GM19043 (cell line): ENCODE measurements around the gene RGP1.

Experiments
- ATAC-seq: cut with Tn5 transposase; IDR thresholded peaks from one replicate; pipeline ENCODE4 v1.9.1; 2021; ENCODE audit warnings: low read depth; ENCODE audit not compliant: unreplicated experiment

RGP1 gene

DNA sequence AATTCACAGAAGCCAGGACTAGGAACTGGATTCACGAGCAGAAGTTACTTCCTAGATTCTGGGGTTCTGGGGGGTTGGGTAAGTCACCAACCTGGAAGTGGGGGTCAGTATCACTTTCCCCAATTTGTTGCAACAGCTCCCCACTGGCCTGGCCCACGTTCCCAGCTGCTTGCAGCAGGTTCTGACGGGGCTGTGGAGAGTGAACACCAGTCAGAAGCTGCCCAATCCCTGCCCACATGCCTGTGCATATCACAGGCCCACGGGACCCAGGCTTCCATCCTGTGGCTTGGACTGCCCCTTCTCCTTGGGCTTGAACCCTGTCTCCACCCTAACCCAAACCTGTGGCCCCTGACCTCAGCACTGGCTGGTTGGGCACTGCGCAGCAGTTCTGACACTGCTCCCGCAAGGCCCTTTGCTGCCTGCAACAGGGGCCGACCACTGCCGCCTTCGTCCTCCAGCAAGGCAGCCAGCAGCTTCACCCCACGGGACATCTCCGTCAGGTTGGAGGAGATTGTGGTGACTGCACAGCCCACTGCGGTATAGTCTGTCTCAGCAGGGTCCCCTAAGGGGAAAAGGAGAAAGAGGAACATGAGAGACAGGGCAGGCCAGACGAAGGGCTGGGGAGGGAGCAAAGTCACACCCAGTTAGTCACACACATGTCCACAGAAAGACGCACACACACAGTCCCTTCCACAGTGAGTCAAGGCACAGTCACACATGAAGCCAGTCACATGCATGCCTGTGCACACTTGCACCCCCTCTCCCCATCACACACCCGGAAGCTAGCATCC, 30.2 kb upstream of the RGP1 start:
- no peak for ATAC-seq

DNA sequence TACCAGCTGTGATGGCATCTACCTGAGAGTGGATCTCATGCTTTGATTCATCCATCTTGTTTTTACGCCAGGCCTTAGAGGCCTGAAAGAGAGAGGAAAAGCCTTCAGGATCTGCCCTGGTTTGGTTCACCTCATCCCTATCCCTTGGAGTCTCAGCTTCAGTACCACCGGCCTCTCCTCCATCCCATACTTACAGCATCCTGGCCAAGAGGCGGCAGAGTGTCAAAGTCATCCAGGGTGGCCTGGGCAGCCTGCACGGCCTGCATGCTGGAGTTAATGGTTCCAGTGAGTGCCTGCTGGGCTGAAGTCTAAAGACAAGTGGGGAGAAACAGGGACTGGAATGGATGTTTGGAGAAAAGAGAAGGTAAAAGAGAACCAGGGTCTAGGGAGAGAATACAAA, 29.5 kb upstream of the RGP1 start:
- no peak for ATAC-seq

DNA sequence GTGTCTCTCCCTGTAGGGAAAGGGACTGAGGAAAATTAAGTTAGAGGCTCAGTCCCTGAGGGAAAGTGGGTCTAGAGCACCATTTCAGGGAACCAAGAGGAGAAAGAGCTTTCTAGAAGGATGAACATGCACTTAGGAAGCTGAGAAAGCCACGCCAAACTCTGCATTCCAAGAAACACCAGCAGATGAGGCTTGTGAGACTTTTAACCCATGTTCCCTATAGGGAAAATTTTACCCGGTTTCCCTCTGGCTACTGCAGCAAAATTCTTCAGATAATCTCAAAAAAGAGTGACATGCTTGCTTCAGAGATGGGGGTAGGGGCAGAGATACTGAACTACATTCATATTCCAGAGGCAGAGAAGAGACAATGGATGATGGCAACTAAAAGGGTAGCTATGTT, 25.7 kb upstream of the RGP1 start:
- no peak for ATAC-seq

DNA sequence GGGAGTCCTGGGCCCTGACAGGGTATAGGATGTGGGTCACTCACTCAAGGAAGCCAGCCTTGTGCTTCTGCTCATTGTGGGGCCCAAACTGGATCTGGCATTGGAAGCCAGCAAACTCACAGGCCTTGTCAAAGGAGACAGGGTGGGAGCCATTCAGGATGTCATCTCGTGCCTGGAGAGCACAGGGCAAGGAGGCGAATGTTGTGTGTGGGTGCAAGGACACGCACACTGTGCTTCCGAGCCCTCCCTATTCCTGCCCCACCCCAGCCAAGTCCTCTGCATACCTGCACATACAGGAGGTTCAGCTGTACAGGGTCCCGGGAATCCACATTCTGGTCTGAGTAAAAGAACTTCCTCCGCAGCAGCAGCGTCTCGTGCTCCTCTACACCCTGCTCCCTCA, 25.2 kb upstream of the RGP1 start:
- no peak for ATAC-seq

DNA sequence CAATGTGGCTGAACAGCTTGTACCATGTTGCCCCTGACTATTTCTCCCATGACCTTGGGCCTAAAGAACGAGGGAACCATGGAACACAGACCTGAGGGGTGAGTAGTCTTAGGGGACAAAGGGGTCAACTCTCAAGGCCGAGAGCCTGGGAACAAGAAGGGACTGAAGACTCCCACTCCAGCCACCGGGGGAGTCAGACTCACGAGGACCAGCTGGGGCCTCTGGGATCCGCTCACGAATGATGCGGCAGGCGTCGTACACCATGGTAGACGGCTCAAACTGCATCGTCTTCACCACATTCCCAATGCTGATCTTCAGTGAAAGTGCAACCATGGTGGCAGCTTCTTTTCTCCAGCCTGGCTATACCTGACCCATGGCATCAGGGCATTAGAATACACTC, 23.7 kb upstream of the RGP1 start:
- no peak for ATAC-seq

DNA sequence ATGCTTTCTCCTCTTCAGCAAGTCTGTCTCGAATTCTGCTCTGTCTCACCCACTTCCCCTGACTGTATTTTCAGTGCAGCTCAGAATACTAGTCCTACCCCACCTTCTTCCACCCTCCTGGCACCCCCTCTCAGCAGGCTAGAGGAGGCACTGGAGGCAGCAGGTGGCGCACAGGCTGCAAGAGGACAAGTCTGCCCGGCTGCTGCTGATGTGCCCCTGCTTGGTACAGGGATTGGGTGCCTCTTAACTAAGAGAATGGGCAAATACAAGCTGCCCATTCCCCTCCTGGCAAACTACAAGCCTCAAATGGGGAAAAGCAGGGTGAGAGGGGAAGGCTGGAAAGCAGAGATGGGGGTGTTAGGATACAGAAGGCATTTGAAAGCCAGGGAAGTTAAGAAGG, 22.2 kb upstream of the RGP1 start:
- ATAC-seq, result no peak

DNA sequence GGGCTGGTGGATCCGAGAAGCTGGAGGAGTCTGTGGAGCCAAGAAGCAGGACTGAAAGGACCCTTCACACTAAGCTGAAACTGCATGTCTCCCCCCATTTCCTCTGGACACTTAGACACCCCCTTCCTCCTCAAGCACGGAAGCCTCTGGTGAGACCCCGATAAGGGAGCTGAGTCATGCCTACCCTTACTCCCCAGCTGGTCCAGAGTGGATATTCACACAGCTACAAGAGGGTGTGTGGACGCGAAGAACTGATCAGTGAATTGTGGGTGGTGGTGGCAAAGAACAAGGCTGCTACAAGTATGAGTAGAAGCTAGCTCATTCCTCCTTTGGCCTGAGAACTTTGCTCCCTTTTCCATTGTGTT, 21.4 kb upstream of the RGP1 start:
- ATAC-seq, result no peak

DNA sequence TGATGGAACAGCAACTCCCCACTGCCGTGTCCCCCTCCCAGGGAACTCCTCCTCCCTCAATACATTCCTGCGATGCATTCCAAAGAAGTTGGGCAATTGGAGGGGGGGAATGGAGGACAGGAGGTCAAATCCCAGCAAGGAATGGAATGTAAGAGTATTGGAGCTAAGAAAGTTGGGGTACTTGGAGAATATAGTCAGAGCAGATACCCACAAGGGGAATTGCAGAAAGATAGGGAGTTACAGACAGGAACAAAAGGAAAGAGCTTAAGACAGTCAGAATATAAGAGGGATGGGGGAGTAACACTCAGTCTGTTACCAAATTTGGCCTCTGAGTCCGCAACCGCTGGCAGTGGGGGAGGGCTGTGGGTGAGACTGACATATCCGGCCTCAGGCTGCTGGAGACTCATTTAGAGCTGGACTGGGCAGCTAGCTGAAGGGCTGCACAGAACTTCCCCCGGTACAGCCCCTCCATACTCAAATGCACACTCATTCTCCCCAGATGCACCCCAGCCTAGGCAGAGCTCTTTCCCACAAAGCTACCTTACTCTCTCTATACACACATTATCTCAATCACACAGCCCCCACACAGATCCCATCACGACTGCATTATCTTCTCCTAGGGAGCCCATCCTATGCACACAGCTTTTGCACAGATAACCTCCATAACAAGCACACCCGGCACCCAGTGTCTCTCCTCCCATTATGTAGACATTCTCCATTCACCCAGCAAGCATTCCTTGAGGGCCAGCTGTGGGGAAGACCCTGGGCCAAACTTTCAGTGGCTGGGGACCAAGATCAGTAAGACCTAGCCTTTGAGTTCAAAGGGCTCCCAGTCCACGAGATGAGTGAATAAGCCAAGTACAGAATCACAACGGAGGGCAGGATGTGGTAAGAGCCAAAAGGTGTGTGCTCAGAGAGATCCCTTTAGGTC, 20.8 kb upstream of the RGP1 start:
- no peak for ATAC-seq

DNA sequence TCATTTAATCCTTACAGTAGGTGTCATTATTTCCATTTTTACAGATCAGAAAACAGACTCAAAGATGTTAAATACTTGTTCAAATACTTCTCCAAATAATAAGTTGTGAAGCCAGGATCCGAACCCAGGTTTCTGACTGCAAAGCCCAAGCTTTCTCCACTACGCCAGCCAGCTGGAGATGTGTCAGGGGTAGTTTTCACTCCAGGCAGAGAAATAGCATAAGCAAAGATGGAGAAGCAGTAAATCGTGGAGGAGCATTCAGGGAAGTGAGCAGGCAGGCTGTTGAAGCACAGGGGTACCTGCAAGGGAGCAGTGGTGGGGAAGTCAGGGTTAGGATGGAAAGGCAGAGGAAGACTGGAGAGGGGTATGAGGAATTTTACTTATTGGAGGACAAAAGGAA, 20.0 kb upstream of the RGP1 start:
- no peak for ATAC-seq

DNA sequence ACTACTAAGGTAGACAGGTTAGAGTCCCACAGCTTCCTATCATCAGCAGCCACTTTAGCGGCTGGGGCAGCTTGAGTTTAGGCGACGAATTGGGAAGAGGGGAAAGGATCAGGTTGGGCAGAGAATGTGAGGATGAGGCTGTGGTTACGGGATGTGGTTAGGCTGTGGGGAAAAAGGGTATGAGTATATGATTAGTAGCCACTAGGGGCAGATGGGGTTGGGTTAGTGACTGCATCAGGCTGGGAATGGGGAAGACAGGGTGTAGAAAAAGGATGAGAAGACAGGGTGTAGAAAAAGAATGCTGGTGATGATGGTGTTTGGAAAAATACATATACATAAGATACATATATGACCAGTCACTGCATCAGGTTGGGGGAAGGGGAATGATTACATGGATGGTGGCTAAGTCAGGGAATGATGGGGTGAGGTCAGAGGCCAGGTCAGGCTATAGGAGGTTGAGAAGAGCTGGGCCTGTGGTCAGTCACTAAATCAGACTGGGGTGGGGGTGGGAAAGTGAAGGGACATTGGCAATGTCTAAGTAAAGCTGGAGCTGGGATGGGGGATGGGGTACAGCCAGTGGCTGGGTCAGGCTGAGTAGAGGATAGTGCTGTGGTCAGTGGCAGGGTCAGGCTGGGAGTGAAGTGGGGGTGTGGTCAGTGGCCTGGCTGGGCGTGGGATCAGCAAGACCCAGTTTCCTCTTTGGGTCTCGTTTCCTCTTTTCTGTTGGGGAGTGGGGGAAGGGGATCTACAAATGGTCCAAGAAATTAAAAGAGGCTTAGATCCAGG, 19.2 kb upstream of the RGP1 start:
- no peak for ATAC-seq

DNA sequence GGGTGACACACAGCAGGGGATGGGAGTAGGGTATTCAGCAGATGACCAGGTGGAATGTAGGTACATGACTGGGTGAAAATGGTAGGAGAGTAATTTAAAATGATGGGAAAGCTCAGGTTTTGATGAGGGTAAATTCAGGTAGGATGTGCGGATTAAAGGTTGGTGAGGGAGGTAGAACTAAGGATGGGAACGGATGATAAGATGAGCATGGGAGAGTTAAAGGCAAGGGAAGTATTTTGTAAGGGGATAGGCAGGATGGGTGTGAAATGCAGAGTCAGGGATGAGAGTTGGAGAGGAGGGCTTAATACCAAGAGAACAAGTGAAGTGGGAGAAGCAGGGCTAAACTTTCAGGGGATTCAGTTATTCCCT, 18.6 kb upstream of the RGP1 start:
- ATAC-seq, result no peak

DNA sequence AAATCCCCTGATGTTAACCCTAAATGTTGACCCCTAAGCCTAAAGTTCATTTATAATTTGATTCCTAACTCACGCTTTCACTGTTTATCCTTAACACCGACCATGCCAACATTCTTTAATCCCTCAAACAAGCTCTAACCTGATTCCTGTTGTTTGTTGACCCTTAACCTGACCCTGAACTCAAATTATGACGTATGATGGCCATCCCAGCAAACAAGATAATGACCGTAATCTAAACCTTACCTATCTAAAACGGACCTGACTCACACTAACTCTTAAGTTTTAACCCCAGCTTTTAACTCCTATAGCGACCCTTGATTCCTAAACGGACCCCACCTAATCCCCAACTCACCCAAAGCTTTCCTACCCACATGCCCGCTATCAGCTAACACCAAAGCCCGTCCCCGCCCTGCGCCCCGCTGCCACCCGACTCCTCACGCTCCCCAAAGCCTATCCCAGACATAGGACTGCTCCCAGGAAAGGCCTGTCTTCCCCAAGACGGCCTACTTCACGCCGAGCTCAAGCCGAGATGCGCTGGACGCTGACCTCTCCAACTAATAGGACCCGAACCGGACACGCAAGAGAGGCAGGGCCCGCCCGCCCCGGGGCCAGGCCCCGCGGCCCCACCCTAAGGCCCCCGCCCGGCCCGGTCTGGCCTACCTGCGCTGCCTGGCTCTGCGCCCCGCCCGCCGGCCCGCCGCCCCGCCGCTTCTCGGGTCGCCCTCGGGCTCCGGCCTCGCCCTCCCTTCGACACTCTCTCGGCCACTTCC, 17.5 kb upstream of the RGP1 start:
- no peak for ATAC-seq

DNA sequence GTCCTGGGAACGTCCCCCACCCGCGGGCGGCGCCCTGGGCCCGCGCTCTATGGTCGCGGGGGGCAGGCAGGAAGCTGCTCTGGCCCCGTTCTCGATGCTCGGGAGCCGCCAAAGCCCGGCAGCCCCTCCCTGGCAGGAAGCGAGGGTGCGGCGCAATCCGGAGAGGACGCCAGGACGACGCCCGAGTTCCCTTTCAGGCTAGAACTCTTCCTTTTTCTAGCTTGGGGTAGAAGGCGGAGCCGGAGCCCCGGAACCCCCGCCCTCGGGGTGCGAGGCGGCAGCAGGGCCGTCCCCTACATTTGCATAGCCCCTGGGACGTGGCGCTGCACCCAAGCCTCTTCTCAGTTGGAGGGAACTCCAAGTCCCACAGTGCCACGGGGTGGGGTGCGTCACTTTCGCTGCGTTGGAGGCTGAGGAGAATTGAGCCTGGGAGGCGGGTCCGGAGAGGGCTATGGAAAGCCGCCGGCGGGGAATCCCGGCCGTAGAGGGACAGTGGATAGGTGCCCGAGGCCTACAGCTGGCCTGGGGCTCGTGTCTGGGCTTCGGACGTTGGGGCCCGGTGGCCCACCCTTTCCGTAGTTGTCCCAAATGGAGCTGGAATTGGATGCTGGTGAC, 16.8 kb upstream of the RGP1 start, which contains the start of the genes CREB3 and TLN1:
TSS of gene CREB3 (plus strand) at position 482 of the 615 bp plus-strand sequence. CDS start at position 589, 107 bp downstream.
TSS of gene TLN1 (minus strand) at position 11 of the 615 bp plus-strand sequence. CDS start 6,501 bp downstream, outside the sequence.
- ATAC-seq, result peak; percentile 75

DNA sequence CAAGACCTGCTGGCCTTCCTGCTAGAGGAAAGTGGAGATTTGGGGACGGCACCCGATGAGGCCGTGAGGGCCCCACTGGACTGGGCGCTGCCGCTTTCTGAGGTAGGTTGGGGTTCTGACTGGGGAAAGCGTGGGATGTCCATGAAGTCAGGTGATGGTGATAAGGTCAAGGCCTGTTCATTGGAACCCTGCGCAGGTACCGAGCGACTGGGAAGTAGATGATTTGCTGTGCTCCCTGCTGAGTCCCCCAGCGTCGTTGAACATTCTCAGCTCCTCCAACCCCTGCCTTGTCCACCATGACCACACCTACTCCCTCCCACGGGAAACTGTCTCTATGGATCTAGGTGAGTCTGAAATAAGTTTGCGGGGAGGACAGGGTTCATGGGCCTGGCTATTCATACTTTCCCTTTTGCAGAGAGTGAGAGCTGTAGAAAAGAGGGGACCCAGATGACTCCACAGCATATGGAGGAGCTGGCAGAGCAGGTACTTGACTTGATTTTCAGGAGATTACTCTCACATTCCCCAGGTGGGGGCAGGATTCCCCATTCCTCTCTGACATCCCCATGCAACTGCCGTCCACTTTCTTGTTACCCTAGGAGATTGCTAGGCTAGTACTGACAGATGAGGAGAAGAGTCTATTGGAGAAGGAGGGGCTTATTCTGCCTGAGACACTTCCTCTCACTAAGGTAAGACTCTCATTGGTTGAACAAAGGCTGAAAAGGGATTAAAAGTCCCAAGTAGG, 16.1 kb upstream of the RGP1 start:
- ATAC-seq, result no peak

DNA sequence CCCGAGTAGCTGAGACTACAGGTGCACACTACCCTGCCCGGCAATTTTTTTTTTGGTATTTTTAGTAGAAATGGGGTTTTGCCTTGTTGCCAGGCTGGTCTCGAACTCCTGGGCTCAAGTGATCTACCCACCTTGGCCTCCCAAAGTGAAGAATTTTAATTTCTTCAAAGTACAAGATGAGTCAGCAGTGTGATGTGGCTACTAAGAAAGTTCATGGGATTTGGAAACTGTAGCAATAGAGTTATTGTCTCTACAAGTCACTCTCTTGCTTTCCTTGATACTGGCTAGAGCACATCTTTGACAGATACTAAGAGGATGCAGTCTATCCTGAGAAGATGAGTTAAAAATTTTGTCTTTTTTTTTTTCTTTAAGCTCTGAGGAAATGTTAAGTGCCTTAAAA, 15.0 kb upstream of the RGP1 start:
- ATAC-seq, result no peak

DNA sequence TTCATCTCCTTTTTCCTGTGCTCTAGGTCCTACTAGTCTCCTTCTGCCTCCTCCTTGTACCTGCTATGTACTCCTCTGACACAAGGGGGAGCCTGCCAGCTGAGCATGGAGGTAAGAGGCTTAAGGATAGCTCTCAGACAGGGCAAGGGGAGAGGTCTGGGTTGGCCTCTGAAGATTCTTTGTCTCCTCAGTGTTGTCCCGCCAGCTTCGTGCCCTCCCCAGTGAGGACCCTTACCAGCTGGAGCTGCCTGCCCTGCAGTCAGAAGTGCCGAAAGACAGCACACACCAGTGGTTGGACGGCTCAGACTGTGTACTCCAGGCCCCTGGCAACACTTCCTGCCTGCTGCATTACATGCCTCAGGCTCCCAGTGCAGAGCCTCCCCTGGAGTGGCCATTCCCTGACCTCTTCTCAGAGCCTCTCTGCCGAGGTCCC, 12.9 kb upstream of the RGP1 start:
- no peak for ATAC-seq

DNA sequence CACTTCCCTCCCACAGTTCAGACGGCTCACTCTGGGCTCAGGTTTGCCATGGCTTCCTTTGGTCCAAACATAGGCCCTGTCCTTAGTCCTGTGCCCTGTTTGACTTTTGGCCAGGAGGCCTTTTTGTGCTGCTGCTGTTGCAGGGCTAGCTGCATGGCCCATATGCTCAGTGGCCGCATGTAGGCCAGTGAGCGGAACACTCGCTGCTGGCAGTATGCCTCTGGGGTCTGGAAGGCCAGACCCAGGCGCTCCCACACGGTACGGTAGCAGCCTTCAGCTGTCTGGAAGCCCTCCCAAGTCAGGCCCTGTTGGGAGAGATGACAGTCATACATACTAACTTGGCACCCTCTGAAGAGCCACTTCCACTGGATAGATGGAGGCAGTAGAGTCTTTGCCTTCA, 11.9 kb upstream of the RGP1 start:
- ATAC-seq, result no peak

DNA sequence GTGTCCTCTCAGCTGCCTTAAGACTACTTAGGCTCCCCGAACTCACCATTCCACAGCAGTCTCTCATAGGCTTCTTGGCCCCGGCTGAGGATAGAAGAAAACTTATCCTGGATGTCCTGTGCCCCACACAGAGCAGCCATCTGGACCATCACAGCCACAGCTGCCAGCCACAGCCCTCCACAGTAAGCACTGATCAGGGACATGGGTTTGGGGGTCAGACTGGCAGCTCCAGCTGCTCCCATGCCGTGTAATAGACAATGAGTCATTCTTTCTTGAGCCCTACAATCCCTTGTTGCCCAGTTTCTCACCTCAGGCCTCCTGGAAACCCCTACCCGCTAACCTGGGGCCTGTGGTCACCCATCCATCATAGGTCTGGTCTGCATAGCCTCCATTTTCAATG, 10.9 kb upstream of the RGP1 start:
- ATAC-seq, result no peak

DNA sequence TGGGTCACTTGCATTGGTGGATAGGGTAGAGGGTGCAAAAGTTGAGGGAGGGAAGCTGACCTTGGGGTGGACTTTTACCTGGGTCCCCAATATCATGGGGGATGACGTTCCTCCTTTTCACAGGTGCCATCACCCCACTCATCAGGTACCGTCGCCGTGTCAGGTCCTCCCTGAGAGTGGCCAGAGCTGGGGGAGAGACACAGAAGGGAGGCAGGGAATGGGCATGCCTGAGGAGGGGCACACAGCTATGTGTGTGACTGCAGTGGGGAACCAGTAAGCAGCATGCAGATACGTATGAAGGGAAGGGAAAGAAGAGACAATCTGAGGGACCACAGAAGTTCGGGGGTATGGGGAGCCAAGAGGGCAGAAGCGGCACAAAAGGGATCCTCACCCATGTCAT, 10.2 kb upstream of the RGP1 start:
- no peak for ATAC-seq
